ENCODE results near the gene PPP1R37. TPM values are rescaled to one million over a fixed set of nuclear protein-coding genes. Genes with fewer than 3 reads are reported as not detected.
A peak's percentile ranks its signal among the peaks of the same experiment; 100 is the strongest.

The PPP1R37 gene
- total and polyA plus RNA-seq, 2 of the 13 experiments (the other 11 are each of a cell fraction or from before 2014, with no cell fraction given) = 9.0 to 14.3 TPM

- TF ChIP-seq ZNF549 (CRISPR knock-in tag; IDR thresholded peaks at IDR 0.05) (no peak), ZNF337 (CRISPR knock-in tag; IDR thresholded peaks at IDR 0.05; ENCODE audit: borderline replicate concordance, low read depth) (no peak), FOXC1 (CRISPR knock-in tag; IDR thresholded peaks at IDR 0.05; ENCODE audit: borderline replicate concordance) (0 out of 2 replicates have a peak, but pooled peaks have one; percentile 23), ZNF552 (CRISPR knock-in tag; IDR thresholded peaks at IDR 0.05; ENCODE audit: borderline replicate concordance) (no peak), ZNF75D (CRISPR knock-in tag; IDR thresholded peaks at IDR 0.05; ENCODE audit: borderline replicate concordance) (no peak), PCBP2 (optimal IDR thresholded peaks at IDR 0.05; ENCODE audit: low read depth, low read length, poor library complexity, severe bottlenecking) (no peak), PHF21A (CRISPR knock-in tag; IDR thresholded peaks at IDR 0.05) (peak; percentile 79), SMYD3 (CRISPR knock-in tag; IDR thresholded peaks at IDR 0.05) (no peak), ZSCAN30 (CRISPR knock-in tag; IDR thresholded peaks at IDR 0.05) (no peak), ZNF33A (CRISPR knock-in tag; IDR thresholded peaks at IDR 0.05; ENCODE audit: borderline replicate concordance) (no peak), POLR2G (IDR thresholded peaks at IDR 0.05; ENCODE audit: low read depth, low read length) (peak; percentile 73), MXD4 (CRISPR knock-in tag; IDR thresholded peaks at IDR 0.05) (peak; percentile 89), FOXO1 (CRISPR knock-in tag; IDR thresholded peaks at IDR 0.05) (0 out of 2 replicates have a peak, but pooled peaks have one; percentile 5), RAD21 (CRISPR knock-in tag; IDR thresholded peaks at IDR 0.05) (0 out of 2 replicates have a peak, but pooled peaks have one; percentile 43), ZNF253 (CRISPR knock-in tag; IDR thresholded peaks at IDR 0.05; ENCODE audit: borderline replicate concordance) (no peak), KDM5B (CRISPR knock-in tag; IDR thresholded peaks at IDR 0.05; ENCODE audit: borderline replicate concordance) (no peak; the same call in 1 of the 2 replicates), SRSF1 (optimal IDR thresholded peaks at IDR 0.05; ENCODE audit: low read depth, low read length) (no peak), MAZ (IDR thresholded peaks at IDR 0.05; ENCODE audit: borderline replicate concordance, low read depth, low read length) (peak; percentile 51; the same call in 1 of the 2 replicates), MAZ (CRISPR knock-in tag; IDR thresholded peaks at IDR 0.05; ENCODE audit: low read depth) (peak; percentile 94), POLR2AphosphoS5 (IDR thresholded peaks at IDR 0.05; ENCODE audit: low read depth, low read length) (peak; percentile 70), ATF7 (IDR thresholded peaks at IDR 0.05) (no peak), ATF7 (CRISPR knock-in tag; IDR thresholded peaks at IDR 0.05) (no peak), ZFP90 (CRISPR knock-in tag; IDR thresholded peaks at IDR 0.05; ENCODE audit: borderline replicate concordance) (no peak; the same call in 1 of the 2 replicates), SPEN (CRISPR knock-in tag; IDR thresholded peaks at IDR 0.05; ENCODE audit: low read depth) (peak; percentile 65), ZFP82 (CRISPR knock-in tag; IDR thresholded peaks at IDR 0.05; ENCODE audit: borderline replicate concordance) (no peak), MEF2D (CRISPR knock-in tag; IDR thresholded peaks at IDR 0.05) (no peak)
- TF ChIP-seq, protein P1, sequence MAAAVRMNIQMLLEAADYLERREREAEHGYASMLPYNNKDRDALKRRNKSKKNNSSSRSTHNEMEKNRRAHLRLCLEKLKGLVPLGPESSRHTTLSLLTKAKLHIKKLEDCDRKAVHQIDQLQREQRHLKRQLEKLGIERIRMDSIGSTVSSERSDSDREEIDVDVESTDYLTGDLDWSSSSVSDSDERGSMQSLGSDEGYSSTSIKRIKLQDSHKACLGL (CRISPR knock-in tag; IDR thresholded peaks at IDR 0.05) = peak; percentile 28
- TF ChIP-seq, protein P2, sequence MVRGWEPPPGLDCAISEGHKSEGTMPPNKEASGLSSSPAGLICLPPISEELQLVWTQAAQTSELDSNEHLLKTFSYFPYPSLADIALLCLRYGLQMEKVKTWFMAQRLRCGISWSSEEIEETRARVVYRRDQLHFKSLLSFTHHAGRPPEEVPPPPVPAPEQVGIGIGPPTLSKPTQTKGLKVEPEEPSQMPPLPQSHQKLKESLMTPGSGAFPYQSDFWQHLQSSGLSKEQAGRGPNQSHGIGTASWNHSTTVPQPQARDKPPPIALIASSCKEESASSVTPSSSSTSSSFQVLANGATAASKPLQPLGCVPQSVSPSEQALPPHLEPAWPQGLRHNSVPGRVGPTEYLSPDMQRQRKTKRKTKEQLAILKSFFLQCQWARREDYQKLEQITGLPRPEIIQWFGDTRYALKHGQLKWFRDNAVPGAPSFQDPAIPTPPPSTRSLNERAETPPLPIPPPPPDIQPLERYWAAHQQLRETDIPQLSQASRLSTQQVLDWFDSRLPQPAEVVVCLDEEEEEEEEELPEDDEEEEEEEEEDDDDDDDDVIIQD (CRISPR knock-in tag; IDR thresholded peaks at IDR 0.05; ENCODE audit: low read depth) = no peak
- TF ChIP-seq, protein P3, sequence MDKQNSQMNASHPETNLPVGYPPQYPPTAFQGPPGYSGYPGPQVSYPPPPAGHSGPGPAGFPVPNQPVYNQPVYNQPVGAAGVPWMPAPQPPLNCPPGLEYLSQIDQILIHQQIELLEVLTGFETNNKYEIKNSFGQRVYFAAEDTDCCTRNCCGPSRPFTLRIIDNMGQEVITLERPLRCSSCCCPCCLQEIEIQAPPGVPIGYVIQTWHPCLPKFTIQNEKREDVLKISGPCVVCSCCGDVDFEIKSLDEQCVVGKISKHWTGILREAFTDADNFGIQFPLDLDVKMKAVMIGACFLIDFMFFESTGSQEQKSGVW (CRISPR knock-in tag; IDR thresholded peaks at IDR 0.05; ENCODE audit: borderline replicate concordance) = peak; percentile 72; the same call in 1 of the 2 replicates
These were observed 16.7 kb upstream of the PPP1R37 start, which contains the start of gene ZNF296 (continued) for GRCh38 chr19:45076029-45076850.

Data from HepG2 (cell line).